GM18505 (cell line): ENCODE measurements around the gene KIF17.

ENCODE experiments used
- ATAC-seq: cut with Tn5 transposase; IDR thresholded peaks from one replicate; pipeline ENCODE4 v1.9.1; 2021; ENCODE audit not compliant: unreplicated experiment
- POLR2A ChIP-seq: IDR thresholded peaks from 4 replicates; pipeline ENCODE4 v1.6.1; 2011; ENCODE audit warnings: borderline replicate concordance; ENCODE audit not compliant: insufficient read depth, insufficient read length; ENCODE audit errors: extremely low read depth

The KIF17 gene

DNA sequence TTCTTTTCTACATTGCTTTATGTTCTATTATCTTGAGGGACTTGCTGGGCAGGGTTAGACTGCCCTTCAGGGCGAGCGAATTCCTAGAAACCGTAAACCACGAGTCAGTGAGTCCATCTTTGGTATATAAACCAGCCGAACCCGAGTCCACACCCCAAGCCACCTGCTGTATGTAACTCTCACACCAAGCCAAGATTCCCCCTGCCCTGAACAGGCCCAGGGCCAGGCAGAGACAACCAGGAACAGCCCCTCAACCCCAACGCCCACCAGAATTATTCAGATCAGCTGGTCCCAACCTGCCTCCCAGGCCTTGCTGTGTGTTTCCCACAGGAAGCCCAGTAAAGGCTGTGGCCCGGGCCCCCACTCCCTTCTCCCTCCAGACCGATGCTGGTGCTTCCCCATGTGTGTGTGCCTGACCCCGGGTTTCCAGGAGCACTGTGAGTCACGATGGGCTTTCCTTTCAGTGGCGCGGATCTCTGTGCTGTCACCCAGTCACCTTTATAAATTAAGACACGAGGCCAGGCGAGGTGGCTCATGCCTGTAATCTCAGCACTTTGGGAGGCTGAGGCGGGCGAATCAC lies 17.1 kb downstream of the KIF17 start:
- ATAC-seq: no peak
- no peak for TF ChIP-seq POLR2A

DNA sequence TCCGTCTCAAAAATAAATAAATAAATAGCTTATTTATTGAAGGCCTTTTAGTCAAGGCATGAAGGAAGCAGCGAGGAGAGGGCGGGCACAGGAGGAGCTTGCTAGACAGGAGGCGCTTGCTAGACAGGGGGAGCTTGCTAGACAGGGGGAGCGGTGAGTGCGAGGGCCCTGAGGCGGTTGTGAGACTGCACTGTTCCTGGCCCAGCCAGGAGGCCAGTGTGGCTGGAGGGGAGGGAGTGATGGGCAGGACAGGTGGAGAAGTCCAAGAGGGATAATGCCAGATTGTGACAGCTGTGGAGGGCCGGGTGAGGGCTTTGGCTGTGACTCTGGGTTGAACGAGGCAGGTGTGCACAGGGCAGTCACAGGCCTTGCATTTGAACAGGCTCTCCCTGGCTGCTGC lies 18.2 kb downstream of the KIF17 start:
- TF ChIP-seq POLR2A: no peak
- ATAC-seq: no peak

DNA sequence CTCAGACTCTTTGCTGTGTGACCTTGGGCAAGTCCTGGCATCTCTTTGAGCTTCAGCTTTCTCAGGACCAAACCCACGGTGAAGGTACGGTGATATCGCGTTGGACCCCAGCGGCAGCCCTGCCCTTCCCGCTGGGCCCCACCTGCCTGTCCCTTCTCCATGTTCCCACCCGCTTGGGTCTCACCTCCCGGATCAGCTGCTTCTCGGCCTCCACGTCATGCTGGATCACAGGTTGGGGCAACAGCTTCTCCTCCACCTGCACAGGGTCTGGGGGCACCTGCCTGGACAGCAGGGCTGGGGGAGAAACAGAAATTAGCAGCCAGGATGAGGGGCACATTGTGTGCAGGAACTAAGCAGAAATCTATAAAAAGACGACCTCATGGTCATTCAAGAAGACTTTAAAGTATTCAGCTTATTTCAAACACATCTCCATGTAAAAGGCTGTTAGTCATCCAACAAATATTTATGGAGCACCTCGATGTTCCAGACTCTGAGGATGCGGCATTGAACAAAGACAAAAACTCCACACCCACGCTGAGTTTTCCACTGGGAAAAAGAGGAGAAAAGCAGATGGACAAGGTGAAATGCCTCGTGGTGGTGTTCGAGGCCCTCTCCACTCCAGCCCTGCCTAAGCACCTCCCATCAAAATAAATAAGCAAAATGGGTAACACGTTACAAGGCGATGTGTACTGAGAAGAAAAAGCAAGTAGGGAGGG lies 19.5 kb downstream of the KIF17 start:
- no peak for TF ChIP-seq POLR2A
- no peak for ATAC-seq

DNA sequence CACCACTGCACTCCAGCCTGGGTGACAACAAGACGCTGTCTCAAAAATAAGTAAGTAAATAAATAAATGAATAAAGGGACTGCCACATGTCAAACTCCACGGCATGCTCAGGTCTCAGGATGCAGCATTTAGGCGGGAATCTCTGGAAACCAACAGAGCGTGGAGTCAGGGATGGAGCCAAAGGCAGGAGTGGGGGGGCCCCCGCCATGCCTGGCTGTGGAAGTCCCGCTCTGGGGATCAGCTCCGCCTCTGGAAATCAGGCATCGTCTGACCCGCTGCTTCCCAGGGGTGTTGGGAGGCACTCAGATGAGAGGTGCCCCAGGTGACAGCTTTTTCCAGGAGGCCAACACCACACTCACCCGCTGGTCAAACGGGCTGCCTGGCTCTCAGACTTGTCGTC lies 20.2 kb downstream of the KIF17 start:
- ATAC-seq: no peak
- TF ChIP-seq POLR2A: no peak

DNA sequence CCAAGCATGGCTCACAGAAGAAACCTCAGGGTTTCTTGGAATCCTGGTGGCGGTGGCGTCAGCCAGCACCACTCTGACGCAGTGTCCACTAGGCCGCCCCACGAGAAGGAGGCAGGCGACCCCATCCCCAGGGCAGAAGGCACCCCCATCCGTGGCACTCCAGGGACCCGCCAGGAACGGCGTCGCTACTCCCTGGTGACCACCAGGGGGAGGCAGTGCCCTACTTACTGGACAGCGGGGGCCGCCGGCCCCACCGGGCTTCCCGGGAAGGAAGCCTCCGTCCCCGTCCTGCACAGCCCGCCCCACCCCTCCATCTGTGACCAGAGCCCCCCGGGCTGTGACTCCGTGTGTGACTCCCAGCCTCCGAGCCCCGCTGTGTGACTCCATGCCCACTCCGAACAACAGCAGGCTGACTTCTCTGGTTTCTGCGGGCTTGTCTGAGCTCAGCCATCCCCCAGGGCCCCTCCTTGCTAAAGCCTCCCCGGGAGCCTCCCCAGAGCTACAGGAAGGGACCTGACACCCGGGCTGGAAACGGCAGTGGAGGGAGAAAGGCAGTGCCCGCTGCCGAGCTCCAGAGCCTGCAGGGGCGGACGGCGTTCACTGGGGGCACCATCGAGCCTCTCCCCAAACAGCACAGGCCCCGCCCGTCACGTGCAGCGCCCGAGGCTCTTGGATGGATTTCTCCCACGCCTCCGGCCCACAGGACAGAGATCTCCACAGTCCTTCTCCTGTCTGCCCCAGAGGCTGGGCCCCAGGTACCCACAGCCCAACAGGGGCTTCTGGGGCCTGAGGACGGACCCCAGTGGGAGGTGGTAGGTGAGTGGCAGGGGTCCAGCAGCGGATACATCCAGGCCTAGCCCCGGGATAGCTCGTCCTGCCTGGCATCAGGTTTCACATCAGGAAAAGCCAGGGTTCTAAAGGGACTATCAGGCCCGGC lies 21.1 kb downstream of the KIF17 start:
- ATAC-seq: peak; percentile 65
- no peak for TF ChIP-seq POLR2A

DNA sequence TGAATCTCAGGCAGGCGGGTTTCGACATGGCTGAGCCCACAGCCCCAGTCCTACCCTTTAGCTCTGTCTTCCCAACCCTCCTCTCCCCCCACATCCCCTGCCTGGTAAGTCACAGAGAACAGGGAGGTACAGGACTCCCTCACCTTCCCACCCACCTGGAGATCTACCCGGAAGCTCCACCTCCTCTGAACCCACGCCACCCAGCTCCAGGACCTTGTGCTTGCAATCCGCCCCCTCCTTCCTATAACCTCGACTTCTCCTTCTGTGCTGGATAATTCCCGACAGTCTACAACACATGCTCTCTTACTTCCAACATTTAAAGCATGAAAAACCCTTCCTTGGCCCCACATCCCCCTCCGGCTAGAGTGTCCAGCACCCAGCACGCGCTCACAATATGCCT lies 22.3 kb downstream of the KIF17 start:
- no peak for ATAC-seq
- no peak for TF ChIP-seq POLR2A

DNA sequence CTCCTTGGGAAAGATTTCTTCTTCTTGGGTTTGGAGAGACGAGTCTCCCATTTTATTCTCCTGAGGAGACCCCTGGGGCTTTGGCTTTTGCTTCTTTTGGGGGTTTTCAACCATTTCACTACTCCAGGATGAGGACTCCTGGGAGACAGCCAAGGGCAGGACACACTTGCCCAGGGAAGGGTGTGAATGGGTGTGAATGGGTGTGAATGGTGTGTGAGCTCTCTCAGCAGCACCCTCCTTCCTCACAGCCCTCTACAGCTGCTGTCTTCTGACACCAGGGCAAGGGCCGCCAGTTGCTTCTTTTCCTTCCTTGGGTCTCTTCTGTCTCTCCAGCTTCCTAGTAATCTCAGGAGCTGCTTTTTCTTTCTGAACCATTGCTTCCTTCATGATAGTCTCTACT lies 24.2 kb downstream of the KIF17 start:
- no peak for TF ChIP-seq POLR2A
- ATAC-seq: no peak

DNA sequence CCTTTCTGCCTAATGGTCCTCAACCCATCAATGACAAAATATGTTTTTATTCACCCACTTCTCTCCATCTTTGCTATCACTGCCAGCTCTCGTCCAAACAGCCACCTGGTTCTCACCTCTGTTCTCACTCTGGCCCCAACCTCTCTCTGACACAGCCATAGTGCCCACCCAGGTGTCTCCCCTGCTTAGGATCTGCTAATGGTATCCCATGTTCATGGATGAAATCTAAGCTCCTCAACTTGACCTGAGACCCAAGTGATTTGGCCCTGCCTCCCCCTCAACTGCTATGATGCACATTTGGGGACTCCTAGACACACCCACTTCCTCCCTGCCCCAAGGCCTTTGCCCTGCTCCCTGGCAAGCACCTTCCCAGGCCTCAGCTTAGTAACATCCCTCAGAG lies 25.9 kb downstream of the KIF17 start:
- no peak for ATAC-seq
- no peak for TF ChIP-seq POLR2A

DNA sequence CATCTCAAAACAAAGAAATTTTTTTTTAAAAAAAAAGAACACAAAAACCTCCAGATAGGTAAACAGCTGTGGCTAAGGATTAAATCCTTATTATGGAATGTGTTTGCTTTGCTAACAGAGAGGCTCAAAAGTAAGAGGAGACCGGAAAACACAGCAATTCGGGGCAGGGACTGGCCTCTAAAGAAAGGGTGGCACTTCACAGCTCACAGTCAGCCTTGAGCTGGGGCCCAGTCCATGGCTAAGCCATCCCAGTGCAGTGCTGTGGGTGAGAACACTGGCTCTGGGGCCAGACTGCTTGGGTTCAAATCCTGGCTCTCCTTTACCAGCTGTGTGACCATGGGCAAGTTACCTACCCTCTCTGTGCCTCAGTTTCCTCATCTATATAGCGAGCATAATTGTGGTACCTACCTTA lies 28.2 kb downstream of the KIF17 start:
- TF ChIP-seq POLR2A: no peak
- ATAC-seq: no peak

DNA sequence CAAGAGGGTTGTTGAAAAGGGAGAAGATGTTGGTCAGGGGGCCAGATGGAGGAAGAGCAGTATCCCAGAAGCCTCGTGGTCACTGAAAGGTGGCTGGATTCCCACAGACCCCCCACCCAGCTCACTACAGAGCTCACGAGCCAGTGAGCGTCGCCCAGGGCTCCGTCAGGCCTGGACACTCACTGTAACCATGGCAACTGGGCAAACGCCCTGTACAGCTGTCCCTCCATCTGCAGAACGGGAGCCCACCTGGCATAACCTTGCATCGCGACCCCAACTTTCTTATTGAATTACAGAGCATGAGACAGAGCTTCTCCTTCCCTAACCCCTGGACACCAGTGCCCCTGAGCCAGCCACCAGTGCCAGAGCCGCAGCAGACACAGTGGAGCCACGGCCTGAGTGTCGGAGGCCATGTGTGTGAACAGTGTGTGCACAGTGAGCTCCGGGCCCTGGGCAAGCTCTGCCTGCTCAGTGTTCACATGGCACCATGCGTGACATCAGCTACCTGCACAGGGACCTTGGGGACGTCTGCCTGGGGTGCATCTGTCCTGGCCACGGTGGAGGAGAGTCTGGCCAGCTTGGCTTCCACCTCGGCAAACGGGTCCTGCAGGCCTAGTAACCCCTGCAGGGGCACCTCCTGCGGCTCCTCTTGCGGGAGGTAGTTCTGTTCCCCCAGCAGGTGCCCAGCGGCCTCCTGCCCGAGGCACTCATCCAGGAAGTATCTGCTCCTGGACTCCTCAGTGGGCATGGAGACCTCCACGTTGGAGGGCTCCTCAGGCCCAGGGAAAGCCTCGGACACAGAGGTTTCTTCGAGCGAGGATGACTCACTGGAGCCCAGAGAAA lies 30.7 kb downstream of the KIF17 start:
- ATAC-seq: no peak
- TF ChIP-seq POLR2A: no peak

DNA sequence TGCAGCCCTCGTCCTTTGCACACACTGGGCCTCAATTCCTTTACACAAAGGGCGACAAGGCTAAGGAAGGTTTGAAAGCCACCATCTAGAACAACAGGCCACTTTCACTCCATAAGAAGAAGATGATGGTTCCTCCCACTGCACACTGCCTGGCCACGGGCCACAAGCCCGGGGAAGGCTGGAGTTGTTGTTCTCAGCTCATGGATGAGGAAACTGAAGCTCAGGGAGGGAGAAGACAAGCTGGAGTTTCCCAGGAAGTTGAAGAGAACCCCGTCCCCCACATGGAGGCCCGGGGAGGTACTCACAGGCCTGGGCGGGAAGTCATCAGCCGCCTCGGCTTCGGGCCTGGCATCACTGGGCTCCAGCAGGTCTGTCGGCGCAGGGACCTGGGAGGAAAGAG lies 32.1 kb downstream of the KIF17 start:
- no peak for ATAC-seq
- no peak for TF ChIP-seq POLR2A

DNA sequence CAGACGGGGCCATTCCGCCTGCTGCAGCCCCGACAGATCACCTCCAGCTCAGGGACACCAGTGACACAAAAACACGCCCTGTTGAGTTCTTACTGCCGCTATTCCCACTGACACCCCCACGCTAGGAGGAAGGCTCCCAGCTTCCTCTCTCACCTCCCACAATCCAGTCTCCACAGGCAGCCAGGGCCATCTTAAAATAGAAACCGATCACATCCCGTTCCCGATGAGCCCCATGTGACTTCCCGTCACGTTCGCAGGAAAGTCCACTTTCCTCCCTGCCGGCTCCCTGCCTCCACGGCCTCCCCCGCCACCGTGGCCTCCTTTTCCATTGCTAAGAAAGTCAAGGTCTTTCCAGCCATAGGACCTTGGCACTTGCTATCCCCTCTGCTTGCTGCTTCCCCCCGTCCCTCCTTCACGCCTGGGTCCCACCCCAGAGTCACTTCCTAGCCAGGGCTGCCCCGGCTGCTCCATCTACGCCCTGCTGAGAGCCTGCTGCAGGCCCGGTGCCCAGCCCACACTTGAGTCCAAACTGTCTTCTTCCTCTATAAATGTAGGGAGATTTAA lies 32.6 kb downstream of the KIF17 start:
- no peak for ATAC-seq
- TF ChIP-seq POLR2A: no peak
